Mesenchymal stem cell (in vitro differentiated cells and primary cell): ENCODE results near the gene TNP2.

Source experiments
- DNase-seq: peaks from one replicate; pipeline ENCODE4 v3.0.0-alpha.2; 2013
- H2AFZ ChIP-seq: one replicate; pipeline ENCODE4 v1.6.1; 2013; ENCODE audit warnings: low read depth, mild to moderate bottlenecking, control low read depth, inconsistent platforms, low read length, moderate library complexity
- H2AK5ac ChIP-seq: 2 replicates; pipeline ENCODE4 v1.6.1; 2013; ENCODE audit warnings: low read length, moderate library complexity, mild to moderate bottlenecking, inconsistent platforms; ENCODE audit not compliant: severe bottlenecking
- H2BK120ac ChIP-seq: one replicate; pipeline ENCODE4 v1.6.1; 2013; ENCODE audit warnings: low read depth, mild to moderate bottlenecking, inconsistent platforms, low read length, moderate library complexity
- H2BK12ac ChIP-seq, 2 experiments: one replicate each; pipeline ENCODE4 v1.6.1; 2013; ENCODE audit warnings: inconsistent platforms in 2 of 2, low read length in 2 of 2, mild to moderate bottlenecking in 2 of 2, moderate library complexity in 2 of 2, control low read depth in 1 of 2
- H2BK15ac ChIP-seq: one replicate; pipeline ENCODE4 v1.6.1; 2013; ENCODE audit warnings: mild to moderate bottlenecking, low read depth, inconsistent platforms; ENCODE audit not compliant: poor library complexity, severe bottlenecking
- H2BK5ac ChIP-seq: 2 replicates; pipeline ENCODE4 v1.6.1; 2013; ENCODE audit warnings: low read depth, mild to moderate bottlenecking, low read length, control low read depth, inconsistent platforms; ENCODE audit not compliant: poor library complexity, severe bottlenecking
- H3K14ac ChIP-seq, 2 experiments: one replicate each; pipeline ENCODE4 v1.6.1; 2013; ENCODE audit warnings: inconsistent platforms in 2 of 2, low read length in 2 of 2, control low read depth in 1 of 2, mild to moderate bottlenecking in 1 of 2, moderate library complexity in 1 of 2
- H3K18ac ChIP-seq, 2 experiments: one replicate each; pipeline ENCODE4 v1.6.1; 2013; ENCODE audit warnings: inconsistent platforms in 2 of 2, low read length in 2 of 2, control low read depth in 1 of 2, low read depth in 1 of 2, mild to moderate bottlenecking in 1 of 2
- H3K23ac ChIP-seq, 2 experiments: one replicate each; pipeline ENCODE4 v1.6.1; 2013; ENCODE audit warnings: inconsistent platforms in 2 of 2, low read length in 2 of 2, mild to moderate bottlenecking in 2 of 2, moderate library complexity in 2 of 2, control low read depth in 1 of 2
- H3K27ac ChIP-seq: 2 replicates; pipeline ENCODE4 v1.5.1; 2013; ENCODE audit warnings: mild to moderate bottlenecking, moderate library complexity, low read length, control low read depth, inconsistent platforms; ENCODE audit not compliant: poor library complexity, severe bottlenecking
- H3K27me3 ChIP-seq, 2 experiments: 2 replicates each; pipeline versions ENCODE4 v1.6.1 to v1.7.0; 2013; ENCODE audit warnings: low read length in 2 of 2, mild to moderate bottlenecking in 2 of 2, moderate library complexity in 2 of 2, control low read depth in 1 of 2, inconsistent platforms in 1 of 2; ENCODE audit not compliant: control insufficient read depth in 1 of 2, insufficient read depth in 1 of 2
- H3K36me3 ChIP-seq, 2 experiments: 2 replicates each; pipeline versions ENCODE4 v1.6.1 to v1.7.0; 2013; ENCODE audit warnings: low read length in 2 of 2, control low read depth in 1 of 2, inconsistent platforms in 1 of 2, low read depth in 1 of 2, mild to moderate bottlenecking in 1 of 2; ENCODE audit not compliant: insufficient read depth in 2 of 2, control insufficient read depth in 1 of 2
- H3K4ac ChIP-seq, 2 experiments: one replicate each; pipeline ENCODE4 v1.6.1; 2013; ENCODE audit warnings: inconsistent platforms in 2 of 2, low read length in 2 of 2, mild to moderate bottlenecking in 2 of 2, moderate library complexity in 2 of 2, control low read depth in 1 of 2, low read depth in 1 of 2
- H3K4me1 ChIP-seq: 2 replicates; pipeline ENCODE4 v1.6.1; 2013; ENCODE audit warnings: low read depth, low read length, control low read depth; ENCODE audit not compliant: control insufficient read depth, insufficient read depth
- H3K4me2 ChIP-seq: 2 replicates; pipeline ENCODE4 v1.6.1; 2013; ENCODE audit warnings: low read length, mild to moderate bottlenecking, inconsistent platforms; ENCODE audit not compliant: poor library complexity, severe bottlenecking
- H3K4me3 ChIP-seq, 2 experiments: 2 replicates each; pipeline versions ENCODE4 v1.5.1 to v1.7.0; 2013; ENCODE audit warnings: low read length in 2 of 2, mild to moderate bottlenecking in 2 of 2, control low read depth in 1 of 2, low read depth in 1 of 2; ENCODE audit not compliant: insufficient read depth in 1 of 2
- H3K79me1 ChIP-seq: replicated peaks from 2 replicates; pipeline ENCODE4 v1.6.1; 2013; ENCODE audit warnings: mild to moderate bottlenecking, control low read depth, low read length, inconsistent platforms; ENCODE audit not compliant: poor library complexity, severe bottlenecking
- H3K9ac ChIP-seq: 2 replicates; pipeline ENCODE4 v1.7.0; 2013; ENCODE audit warnings: mild to moderate bottlenecking, low read length, moderate library complexity
- H3K9me3 ChIP-seq: 2 replicates; pipeline ENCODE4 v1.7.0; 2013; ENCODE audit warnings: mild to moderate bottlenecking, low read length; ENCODE audit not compliant: control insufficient read depth
- H4K8ac ChIP-seq: one replicate; pipeline ENCODE4 v1.6.1; 2013; ENCODE audit warnings: inconsistent platforms, mild to moderate bottlenecking, low read length, moderate library complexity
- H4K91ac ChIP-seq: one replicate; pipeline ENCODE4 v1.6.1; 2013; ENCODE audit warnings: mild to moderate bottlenecking, low read length, inconsistent platforms
- WGBS: methylation state at CpG from one replicate; pipeline ENCODE4 v1.1.7; 2013; ENCODE audit warnings: mixed read lengths; 5-methylcytosine and 5-hydroxymethylcytosine counted together

The TNP2 gene

GRCh38 chr16:11225677-11226549 lies 43.2 kb downstream of the TNP2 start:
- Histone ChIP-seq H3K4ac (no peak overlapping the region), H3K23ac (no peak overlapping the region), H2BK5ac (no peak overlapping the region), H2BK12ac (peak overlapping the region in 1 of 2 experiments; percentile 55), H3K9ac (peak overlapping the region; percentile 51), H3K27me3 (peaks cover 0 to 4% of the 10 kb centered on the region in 2 experiments), H3K18ac (no peak overlapping the region), H3K4me3 (peak overlapping the region in 1 of 2 experiments; percentile 48), H3K4me2 (no peak overlapping the region), H3K36me3 (no peaks in the 10 kb centered on the region), H3K4me1 (peaks cover 6% of the 10 kb centered on the region), H4K91ac (no peak overlapping the region), H3K14ac (no peak overlapping the region), H2BK120ac (no peak overlapping the region), H3K79me1 (no peaks in the 10 kb centered on the region), H3K9me3 (no peaks in the 10 kb centered on the region), H2AFZ (no peak overlapping the region), H2BK15ac (no peak overlapping the region), H4K8ac (peak overlapping the region; percentile 62), H3K27ac (no peak overlapping the region), H2AK5ac (no peak overlapping the region)
- 84% methylated on average over 15 of the region's 18 CpGs for WGBS
- no peak for DNase-seq

- Histone ChIP-seq H3K14ac (no peak overlapping the region), H3K18ac (no peak overlapping the region), H4K8ac (peak overlapping the region; percentile 62), H3K9ac (peak overlapping the region; percentile 51), H2BK15ac (no peak overlapping the region), H2BK120ac (no peak overlapping the region), H4K91ac (no peak overlapping the region), H3K23ac (no peak overlapping the region), H3K27me3 (peaks cover 0 to 4% of the 10 kb centered on the region in 2 experiments), H3K4me2 (no peak overlapping the region), H3K9me3 (no peaks in the 10 kb centered on the region), H2AK5ac (no peak overlapping the region), H3K79me1 (no peaks in the 10 kb centered on the region), H3K27ac (no peak overlapping the region), H2BK12ac (peak overlapping the region in 1 of 2 experiments; percentile 55), H3K4me1 (peaks cover 6% of the 10 kb centered on the region), H3K4ac (no peak overlapping the region), H2AFZ (no peak overlapping the region), H2BK5ac (no peak overlapping the region), H3K36me3 (no peaks in the 10 kb centered on the region), H3K4me3 (peak overlapping the region in 1 of 2 experiments; percentile 48)
- 82% methylated on average over 21 of the region's 21 CpGs for WGBS
- DNase-seq: peak; percentile 59
Measured at GRCh38 chr16:11224894-11225676, 44.0 kb downstream of the TNP2 start.

- no peak overlapping the region for H2BK5ac ChIP-seq
- WGBS: 41% methylated on average over 23 of the region's 24 CpGs
Measured at GRCh38 chr16:11224096-11224893, 44.8 kb downstream of the TNP2 start.

More at GRCh38 chr16:11224096-11224893, 44.8 kb downstream of the TNP2 start:
- no peak overlapping the region for H4K91ac ChIP-seq
- H2BK120ac ChIP-seq: no peak overlapping the region
- no peak overlapping the region for H3K23ac ChIP-seq
- no peak overlapping the region for H3K27ac ChIP-seq
- H3K36me3 ChIP-seq: no peaks in the 10 kb centered on the region
- H3K4me3 ChIP-seq: no peak overlapping the region
- peaks cover 0 to 4% of the 10 kb centered on the region in 2 experiments for H3K27me3 ChIP-seq
- peaks cover 6% of the 10 kb centered on the region for H3K4me1 ChIP-seq
- peak overlapping the region in 1 of 2 experiments; percentile 28 for H3K18ac ChIP-seq
- H2BK12ac ChIP-seq: no peak overlapping the region
- no peak overlapping the region for H3K14ac ChIP-seq
- H3K4me2 ChIP-seq: no peak overlapping the region
- DNase-seq: no peak
- H3K79me1 ChIP-seq: no peaks in the 10 kb centered on the region
- no peak overlapping the region for H3K9ac ChIP-seq
- no peaks in the 10 kb centered on the region for H3K9me3 ChIP-seq
- no peak overlapping the region for H2BK15ac ChIP-seq
- H4K8ac ChIP-seq: peak overlapping the region; percentile 8
- no peak overlapping the region for H3K4ac ChIP-seq
- H2AK5ac ChIP-seq: no peak overlapping the region
- H2AFZ ChIP-seq: no peak overlapping the region
